NCI-H69 (cell line): Measurements from ENCODE around the gene CANX.
"Not testable (repeated sequence)": the region's sequence is repeated elsewhere in the genome, so short reads cannot be mapped to it uniquely, and the experiment has no call there.

Source experiments
- DNase-seq: peaks from one replicate; lab custom pipeline; 2025; lab: John Stamatoyannopoulos, UW

The CANX gene, protein sequence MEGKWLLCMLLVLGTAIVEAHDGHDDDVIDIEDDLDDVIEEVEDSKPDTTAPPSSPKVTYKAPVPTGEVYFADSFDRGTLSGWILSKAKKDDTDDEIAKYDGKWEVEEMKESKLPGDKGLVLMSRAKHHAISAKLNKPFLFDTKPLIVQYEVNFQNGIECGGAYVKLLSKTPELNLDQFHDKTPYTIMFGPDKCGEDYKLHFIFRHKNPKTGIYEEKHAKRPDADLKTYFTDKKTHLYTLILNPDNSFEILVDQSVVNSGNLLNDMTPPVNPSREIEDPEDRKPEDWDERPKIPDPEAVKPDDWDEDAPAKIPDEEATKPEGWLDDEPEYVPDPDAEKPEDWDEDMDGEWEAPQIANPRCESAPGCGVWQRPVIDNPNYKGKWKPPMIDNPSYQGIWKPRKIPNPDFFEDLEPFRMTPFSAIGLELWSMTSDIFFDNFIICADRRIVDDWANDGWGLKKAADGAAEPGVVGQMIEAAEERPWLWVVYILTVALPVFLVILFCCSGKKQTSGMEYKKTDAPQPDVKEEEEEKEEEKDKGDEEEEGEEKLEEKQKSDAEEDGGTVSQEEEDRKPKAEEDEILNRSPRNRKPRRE

DNA sequence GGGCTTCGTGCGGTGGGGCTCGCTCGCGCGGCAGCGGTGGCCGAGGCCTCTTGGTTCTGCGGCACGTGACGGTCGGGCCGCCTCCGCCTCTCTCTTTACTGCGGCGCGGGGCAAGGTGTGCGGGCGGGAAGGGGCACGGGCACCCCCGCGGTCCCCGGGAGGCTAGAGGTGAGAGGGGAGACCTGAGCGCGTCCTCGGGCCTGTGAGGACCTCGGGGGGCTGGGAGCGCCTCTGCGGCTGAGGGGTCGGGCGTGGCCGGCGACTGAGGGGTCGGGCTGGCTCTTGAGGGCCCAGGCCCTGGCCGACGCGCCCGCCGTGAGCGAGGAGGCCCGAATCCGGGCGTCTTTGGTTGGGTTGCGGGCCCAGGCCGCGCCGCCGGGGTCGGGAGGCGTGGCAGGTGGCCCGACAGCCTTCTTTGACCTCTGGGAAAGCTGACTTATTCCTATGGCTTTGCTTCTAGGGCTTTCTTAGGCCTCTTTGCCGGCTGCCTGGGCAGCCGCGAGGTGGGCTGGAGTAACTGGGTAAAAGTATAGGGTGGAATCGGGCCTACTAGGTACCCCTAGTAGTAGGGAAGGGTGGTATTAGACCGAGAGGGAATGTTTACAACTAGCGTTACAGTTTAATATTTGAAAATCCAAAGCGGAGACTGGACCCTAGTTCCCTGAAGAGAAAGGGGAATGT is at the start of gene CANX:
Gene CANX (plus strand): TSS at position 33 of the 681 bp plus-strand sequence. CDS start 6,715 bp downstream, outside the sequence.
- DNase-seq = no peak

- not testable (repeated sequence) for DNase-seq
These were observed 49.5 kb upstream of the CANX start for GRCh38 chr5:179649166-179649703.

DNA sequence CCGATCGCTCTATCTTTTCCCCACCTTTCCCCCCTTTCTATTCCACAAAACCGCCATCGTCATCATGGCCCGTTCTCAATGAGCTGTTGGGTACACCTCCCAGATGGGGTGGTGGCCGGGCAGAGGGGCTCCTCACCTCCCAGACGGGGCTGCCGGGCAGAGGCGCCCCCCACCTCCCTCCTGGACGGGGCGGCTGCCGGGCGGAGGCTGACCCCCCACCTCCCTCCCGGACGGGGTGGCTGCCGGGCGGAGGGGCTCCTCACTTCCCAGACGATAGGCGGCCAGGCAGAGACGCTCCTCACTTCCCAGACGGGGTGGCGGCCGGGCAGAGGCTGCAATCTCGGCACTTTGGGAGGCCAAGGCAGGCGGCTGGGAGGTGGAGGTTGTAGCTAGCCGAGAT is 48.5 kb upstream of the CANX start:
- not testable (repeated sequence) for DNase-seq

DNA sequence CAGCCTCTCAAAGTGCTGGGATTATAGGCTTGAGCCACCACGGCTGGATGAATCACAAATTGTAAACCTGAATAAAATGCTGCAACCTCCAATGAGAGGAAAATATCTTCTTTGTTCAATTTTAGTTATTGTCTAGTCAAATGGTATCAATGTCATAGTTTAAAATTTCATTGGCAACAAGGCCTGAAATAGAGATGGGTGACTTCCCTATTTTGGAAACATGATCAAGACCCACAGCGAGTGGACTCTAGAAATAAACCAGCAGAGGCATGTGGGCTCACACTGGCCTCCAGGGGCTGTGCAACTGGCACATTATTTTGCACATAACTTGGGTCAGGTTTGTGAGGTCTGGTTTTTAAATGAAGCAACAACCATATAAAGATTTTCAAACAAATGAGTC is 45.6 kb upstream of the CANX start:
- DNase-seq = not testable (repeated sequence)

- not testable (repeated sequence) for DNase-seq
These were observed 41.2 kb upstream of the CANX start for GRCh38 chr5:179657302-179658178.

- DNase-seq = peak; percentile 55
These were observed 40.4 kb upstream of the CANX start for GRCh38 chr5:179658179-179658856.

GRCh38 chr5:179661647-179662046 is 37.1 kb upstream of the CANX start:
- DNase-seq = not testable (repeated sequence)

DNA sequence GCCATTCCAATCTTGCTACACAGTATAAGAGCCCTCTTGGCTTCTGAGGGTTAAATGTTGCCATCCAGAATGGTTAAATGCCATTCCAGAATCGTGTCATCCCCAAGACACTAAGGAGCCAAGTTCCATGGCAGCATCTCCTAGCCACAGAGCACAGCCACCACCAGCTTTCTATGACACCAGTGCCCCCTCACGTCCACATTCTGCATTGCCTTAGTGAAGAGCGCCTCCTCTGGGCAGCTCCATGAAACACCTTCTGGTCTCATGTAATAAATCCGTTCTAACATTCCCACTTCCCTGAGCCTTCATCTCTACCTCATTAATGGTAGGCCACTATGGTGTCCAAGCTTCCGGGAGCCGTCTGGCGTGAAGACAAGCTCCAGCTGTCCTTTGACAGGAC is 30.4 kb upstream of the CANX start:
- peak; percentile 61 for DNase-seq

DNA sequence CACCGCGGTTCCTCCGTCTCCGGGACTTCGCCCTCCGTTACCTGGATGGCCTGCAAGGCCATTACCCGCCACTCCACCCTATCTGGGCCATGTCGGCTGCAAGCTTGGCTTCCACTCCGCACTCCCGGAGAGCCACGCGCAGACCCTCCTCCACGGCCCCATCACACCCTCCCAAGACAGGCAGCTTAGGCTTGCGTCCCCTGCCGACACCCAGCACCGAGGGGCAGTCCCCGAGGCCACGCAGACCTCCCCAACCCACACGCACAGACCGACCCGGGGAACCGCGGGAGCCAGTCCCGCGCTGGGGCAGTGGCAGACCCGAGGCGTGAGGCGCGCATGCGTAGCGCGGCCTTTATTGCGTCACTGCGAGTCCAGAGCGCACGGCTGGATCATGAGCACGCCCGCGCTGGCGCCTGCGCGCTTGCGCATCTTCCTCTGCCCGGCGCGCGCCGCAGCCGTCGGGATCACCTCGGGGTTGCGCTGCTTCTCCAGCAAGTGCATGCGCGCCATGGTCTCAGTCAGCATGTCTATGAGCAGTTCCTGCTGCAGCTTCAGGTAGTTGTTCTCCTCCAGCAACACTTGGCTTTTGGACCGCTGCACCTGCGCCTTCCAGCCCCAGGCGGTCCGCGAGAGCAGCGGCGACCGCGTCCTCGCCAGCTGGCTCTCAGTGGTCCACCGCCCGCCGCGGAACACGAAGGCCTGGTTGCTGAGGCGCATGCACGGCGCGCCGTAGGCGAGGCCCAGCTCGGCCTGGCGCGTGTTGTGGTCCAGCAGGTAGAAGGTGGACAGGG is 20.3 kb upstream of the CANX start:
- peak; percentile 98 for DNase-seq

DNA sequence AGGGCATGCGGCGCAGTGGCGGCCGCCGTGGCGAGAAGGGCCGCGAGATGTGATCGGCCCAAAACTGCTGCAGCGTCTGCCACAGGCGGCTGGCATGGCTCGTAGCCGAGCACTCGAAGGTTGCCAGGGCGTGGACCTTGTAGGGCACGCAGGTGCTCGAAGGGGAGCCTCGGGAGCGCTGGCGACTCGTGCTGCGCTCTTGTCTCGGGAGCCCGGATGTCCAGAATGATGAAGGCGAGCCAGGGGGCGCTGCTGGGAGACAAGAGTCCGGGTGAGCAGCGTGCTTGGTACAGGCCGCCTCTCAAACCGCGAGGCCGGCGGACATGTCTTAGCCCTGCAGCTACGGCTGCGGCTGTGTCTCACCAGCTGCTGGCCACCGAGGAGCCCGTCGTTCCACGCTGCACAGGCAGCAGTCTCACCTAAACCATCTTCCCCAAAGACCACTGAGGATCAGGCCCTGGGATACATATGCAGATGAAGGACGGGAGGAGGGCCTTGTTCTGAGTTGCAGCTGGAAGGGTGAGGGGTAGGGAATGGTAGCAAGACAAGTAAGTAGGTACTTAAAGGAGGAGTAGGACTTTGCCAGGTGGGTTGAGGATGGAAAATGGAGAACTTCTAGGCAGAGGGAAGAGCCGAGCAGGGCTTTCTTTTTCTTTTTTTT is 19.6 kb upstream of the CANX start:
- peak; percentile 49 for DNase-seq

GRCh38 chr5:179680014-179680779 is 18.6 kb upstream of the CANX start:
- DNase-seq = no peak

GRCh38 chr5:179680780-179681401 is 17.9 kb upstream of the CANX start, which contains the start of gene CBY3:
Gene CBY3 (minus strand): TSS chr5:179681034. CDS start chr5:179680918, 116 bp downstream.
- DNase-seq = no peak

DNA sequence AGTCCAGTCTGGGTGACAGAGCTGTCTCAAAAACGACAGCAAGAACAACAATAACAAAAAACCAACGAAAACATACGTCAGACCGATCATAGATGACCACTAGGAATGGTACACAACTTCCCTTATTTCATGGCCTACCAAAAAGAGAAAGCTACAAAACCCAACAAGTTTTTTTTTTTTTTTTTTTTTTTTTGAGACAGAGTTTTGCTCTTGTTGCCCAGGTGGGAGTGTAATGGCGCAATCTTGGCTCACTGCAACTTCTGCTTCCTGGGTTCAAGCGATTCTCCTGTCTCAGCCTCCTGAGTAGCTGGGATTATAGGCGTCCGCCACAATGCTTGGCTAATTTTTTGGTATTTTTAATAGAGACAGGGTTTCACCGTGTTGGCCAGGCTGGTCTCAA is 9.6 kb upstream of the CANX start:
- not testable (repeated sequence) for DNase-seq

GRCh38 chr5:179694561-179694960 is 4.2 kb upstream of the CANX start:
- no peak for DNase-seq

DNA sequence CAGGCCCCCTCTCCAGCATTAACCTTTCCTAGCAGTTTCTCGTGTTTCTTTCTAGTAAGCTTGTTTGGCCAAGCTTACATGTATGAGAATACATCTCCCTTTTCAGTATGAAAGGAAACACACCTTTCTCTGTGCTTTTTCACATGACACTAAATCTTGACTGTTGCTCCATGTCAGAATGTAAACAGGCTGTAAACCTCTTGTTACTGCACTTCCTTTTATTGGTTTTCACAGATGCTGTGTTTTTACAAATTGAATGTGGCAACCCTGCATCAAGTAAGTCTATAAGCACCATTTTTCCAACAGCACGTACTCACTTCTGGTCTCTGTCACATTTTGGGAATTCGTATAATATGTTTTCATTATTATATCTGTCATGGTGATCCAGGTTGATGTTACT is 2.2 kb upstream of the CANX start:
- DNase-seq = no peak

DNA sequence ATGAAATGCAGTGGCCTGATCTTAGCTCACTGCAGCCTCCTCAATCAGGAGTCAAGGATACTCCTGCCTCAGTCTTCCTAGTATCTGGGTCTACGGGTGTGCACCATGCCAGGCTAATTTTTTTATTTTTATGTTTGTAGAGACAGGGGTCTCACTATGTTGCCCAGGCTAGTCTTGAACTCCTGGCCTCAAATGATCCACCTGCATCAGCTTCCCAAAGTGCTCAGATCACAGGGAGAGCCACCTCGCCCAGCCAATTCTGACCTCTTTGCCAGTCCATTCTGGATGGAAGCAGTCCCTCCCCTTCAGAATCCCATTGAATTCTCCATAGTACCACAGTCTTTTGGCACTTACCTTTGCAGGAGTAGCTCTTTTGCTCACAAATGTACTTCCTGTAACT is 1.7 kb upstream of the CANX start:
- no peak for DNase-seq

DNA sequence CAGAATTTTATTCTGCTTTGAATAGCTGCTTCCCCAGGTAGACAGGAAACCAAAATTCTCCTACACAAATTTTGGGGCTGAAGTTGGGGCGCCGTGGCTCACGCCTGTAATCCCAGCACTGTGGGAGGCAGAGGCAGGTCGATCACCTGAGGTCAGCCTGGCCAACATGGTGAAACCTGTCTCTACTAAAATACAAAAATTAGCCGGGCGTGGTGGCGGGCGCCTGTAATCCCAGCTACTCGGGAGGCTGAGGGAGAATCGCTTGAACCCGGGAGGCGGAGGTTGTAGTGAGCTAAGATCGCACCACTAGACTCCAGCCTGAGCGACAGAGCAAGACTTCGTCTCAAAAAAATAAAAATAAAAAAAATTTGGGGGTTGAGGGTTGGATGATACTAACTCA is 1.2 kb upstream of the CANX start:
- not testable (repeated sequence) for DNase-seq
